GM12874 (cell line): ENCODE measurements around the gene MAFB.

Source experiments
- CTCF ChIP-seq: IDR thresholded peaks from 2 replicates; pipeline ENCODE4 v1.5.1; 2011; ENCODE audit warnings: low read depth, mild to moderate bottlenecking, control low read depth, low read length, moderate library complexity; ENCODE audit not compliant: insufficient read depth

Gene MAFB

DNA sequence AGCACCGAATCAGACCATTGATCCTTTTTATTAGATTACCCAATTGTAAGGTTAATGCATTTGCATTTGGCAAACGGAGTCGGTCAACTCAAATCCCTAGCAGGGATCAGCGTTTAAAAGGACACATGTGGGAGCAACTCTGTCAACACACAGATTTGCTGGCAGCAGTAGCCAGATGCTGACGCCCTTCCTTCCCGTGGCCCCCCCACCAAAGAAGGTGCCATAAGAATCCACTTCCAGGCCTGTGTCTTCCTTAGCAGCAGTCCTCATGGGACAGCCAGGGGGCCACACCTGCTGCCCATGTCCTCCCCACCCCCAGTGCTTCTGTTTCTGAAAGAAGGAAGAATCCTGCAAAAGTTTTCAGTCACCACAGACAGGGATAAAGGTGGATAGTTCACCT lies 24.5 kb upstream of the MAFB start:
- no peak for TF ChIP-seq CTCF

DNA sequence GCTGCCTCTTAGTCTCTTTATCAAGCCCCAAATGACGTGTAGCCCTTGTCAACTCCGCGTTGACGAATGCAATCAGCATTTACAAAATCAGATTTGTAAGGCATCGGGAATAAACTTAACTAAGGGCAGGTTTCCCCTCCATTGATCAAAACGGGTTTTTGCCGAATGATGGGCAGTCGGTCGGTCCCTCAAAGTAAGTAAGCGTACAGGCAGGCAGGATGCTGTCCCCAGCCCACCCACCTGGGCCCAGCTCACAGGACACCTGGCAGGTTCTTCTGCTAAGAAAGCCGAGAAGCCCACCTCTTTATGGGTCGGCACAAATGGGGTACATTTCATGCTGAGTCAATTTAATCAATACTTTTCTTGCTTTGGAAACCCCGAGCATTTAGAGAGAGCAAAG lies 22.0 kb upstream of the MAFB start:
- no peak for TF ChIP-seq CTCF

DNA sequence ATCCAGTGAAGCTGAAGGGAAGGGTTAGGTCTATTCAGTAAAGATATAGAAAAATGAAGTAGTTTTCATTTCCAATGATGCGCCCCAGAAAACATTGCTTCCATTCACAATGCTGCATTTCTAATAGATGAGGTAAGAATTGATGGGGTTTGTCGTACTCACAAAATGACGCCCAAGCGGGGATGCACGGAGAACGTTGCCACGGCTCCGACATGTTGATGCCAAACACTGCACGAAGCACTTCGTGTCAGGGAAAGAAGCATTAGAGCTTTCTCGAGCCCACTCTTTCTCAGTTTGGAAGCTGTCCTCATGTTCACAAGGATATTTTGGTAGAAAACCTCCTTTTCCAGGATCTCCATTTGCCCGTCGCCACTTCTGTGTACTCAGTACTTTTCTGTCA lies 21.6 kb upstream of the MAFB start:
- TF ChIP-seq CTCF, result no peak

DNA sequence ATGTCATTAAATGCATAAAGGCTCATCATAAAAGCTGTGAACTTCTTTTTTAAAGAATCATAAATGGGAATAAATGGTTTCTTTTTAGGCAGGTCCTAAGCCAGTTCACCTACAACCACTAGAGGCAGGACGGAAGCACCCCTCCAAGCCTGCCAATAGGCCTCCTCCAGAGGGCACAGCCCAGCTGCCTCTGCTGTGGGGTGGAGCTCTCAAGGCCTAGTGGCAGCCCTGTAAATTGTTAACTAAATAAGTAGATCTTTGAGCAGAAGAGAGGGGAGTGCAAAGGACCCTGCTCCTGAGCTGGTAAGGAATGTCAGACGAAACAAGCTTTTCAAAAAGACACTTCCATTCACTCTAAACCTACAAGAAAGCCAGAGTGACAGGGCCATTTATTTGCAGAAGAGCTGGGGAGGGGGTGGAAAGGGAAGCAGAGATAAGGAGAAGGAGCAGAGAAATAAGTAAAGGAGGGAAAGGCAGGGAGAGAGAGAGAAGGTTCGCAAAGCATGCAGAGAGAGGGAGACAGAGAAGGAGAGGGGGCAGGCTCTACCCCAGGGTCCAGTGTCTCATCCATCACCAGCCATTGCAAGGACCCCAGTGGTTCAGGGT lies 18.0 kb upstream of the MAFB start:
- TF ChIP-seq CTCF, result no peak

DNA sequence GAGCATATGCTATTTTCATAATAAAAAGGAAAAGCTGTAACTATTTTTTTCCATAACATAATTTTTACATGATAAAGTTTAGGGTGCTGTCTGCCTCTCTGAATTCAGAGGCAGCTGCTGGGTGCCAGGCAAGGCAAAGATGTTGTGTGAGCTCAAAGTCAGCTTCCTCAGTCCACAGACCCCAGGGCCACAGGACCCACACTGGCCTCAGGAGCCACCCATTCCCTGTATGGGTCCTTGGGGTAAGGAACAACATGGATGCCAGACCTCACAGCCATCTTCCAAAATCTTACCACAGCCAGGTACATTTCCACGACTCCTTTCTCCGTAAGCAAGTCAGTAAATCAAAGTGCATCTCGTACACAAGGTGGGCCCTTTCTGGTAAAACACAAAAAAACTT lies 16.4 kb upstream of the MAFB start:
- TF ChIP-seq CTCF, result no peak

DNA sequence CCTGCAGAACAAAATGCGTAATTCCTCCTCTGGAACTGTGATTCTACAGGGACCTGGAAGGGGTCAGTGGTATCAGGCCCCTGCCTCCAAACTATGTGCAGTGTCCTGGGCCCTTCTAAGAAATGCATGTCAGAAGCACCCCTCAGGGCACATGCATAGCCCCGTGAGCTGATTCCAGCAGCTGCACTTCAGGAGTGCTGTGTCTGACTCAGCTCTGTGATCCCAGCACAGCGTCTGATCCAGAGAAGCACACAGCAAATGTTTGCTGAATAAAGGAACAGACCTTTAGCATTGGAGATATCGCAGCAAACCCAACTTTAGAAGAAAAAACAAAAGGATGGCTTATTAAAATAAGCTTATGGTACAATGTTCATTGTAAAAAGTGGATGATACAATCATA lies 15.8 kb upstream of the MAFB start:
- TF ChIP-seq CTCF, result no peak

DNA sequence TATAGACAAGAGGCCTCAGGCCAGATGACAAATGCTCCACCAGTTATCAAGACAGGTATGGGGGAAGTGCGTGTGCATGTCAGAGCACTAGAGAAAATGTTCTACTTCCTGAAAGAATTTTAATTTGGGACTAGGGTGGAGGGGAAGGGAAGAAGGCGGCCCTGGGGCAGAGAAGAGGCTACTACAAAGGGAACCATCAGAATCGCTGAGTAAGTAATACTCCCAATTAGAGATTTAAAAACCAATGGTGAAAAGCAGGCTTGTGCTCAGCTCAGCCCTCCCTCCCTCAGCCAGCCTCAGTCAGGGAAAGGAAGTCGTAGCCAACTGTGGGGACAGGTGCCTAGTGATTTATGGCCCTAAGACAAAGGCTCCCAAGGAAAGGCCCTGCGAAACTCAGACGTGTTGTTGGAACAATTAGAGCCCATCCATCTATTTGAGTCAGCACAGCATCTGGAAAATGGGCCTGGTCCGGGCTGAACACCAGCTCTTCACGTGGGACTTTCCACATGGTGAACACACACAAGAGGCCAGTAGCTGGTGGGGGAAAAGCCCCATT lies 15.0 kb upstream of the MAFB start:
- no peak for TF ChIP-seq CTCF
